ENCODE measurements around the gene KCNIP1.

Gene KCNIP1

DNA sequence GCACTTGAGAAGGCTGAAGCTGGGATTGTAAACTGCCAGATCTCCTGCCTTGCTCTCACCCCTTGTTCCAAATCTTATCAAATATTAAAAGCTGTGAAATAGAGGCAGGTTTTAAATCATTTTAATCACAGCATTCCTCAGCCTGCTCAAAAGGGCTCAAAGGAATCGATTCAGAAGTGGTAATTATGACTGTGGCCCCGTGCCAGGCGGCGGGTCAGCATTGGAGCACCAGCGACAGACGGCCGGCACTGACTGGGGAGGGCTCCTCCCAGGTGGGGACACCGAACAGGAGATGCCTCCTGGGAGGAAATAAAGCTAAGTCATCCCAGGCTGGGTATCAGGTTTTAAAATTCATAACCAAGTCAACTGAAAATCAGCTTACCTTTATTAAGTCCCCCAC is 66.7 kb downstream of the KCNIP1 start:
- Histone ChIP-seq H3K9me3 (ENCODE audit: insufficient read depth, low read length) (no peaks in the 10 kb centered on the region), H3K4me3 (ENCODE audit: insufficient read depth, low read length, poor library complexity, severe bottlenecking) (no peak overlapping the region), H3K27me3 (ENCODE audit: low read length) (no peaks in the 10 kb centered on the region), H3K4me2 (ENCODE audit: low read depth, low read length, poor library complexity, severe bottlenecking) (no peak overlapping the region), H2AFZ (ENCODE audit: low read depth, low read length, severe bottlenecking) (no peak overlapping the region), H3K27ac (ENCODE audit: low read depth, low read length) (no peak overlapping the region), H3K36me3 (ENCODE audit: low read length) (no peaks in the 10 kb centered on the region), H4K20me1 (ENCODE audit: low read depth, low read length) (no peaks in the 10 kb centered on the region), H3K9me2 (replicated peaks; ENCODE audit: insufficient read depth, low read length) (no peaks in the 10 kb centered on the region), H3F3A (ENCODE audit: insufficient read depth) (no peaks in the 10 kb centered on the region), H3K9ac (ENCODE audit: low read length) (no peak overlapping the region), H3K79me2 (ENCODE audit: insufficient read depth, low read length) (no peaks in the 10 kb centered on the region)
- TF ChIP-seq, protein P1, sequence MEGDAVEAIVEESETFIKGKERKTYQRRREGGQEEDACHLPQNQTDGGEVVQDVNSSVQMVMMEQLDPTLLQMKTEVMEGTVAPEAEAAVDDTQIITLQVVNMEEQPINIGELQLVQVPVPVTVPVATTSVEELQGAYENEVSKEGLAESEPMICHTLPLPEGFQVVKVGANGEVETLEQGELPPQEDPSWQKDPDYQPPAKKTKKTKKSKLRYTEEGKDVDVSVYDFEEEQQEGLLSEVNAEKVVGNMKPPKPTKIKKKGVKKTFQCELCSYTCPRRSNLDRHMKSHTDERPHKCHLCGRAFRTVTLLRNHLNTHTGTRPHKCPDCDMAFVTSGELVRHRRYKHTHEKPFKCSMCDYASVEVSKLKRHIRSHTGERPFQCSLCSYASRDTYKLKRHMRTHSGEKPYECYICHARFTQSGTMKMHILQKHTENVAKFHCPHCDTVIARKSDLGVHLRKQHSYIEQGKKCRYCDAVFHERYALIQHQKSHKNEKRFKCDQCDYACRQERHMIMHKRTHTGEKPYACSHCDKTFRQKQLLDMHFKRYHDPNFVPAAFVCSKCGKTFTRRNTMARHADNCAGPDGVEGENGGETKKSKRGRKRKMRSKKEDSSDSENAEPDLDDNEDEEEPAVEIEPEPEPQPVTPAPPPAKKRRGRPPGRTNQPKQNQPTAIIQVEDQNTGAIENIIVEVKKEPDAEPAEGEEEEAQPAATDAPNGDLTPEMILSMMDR (IDR thresholded peaks at IDR 0.05; ENCODE audit: insufficient read depth, low read length, poor library complexity, severe bottlenecking), result no peak
- TF ChIP-seq EZH2phosphoT487 (conservative IDR thresholded peaks at IDR 0.05; ENCODE audit: low read length), result no peak

DNA sequence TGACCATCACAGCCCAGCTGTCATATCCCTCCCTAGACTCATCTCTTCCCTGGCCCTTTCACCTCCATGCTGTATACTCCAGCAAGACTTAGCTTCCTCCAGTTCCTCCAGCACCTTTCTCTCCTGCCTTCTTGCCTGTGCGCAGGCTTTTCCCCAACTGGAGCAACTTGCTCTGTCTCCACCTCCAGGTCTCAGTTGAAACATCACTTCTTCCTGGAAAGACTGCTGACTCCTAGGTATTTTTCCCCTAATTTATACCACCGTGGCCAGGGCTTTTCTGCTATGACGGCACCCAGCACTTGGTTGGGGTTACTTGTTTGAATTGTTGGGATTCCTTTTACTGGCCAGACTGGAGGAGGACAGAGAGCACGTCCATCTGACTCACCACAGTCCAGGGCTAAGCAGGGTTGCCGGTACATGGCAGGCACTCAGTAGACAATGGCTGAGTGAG is 67.5 kb downstream of the KCNIP1 start:
- Histone ChIP-seq H3K9me2 (replicated peaks; ENCODE audit: insufficient read depth, low read length) (no peaks in the 10 kb centered on the region), H3K4me2 (ENCODE audit: low read depth, low read length, poor library complexity, severe bottlenecking) (no peak overlapping the region), H3K36me3 (ENCODE audit: low read length) (no peaks in the 10 kb centered on the region), H3K9ac (ENCODE audit: low read length) (no peak overlapping the region), H3K27ac (ENCODE audit: low read depth, low read length) (no peak overlapping the region), H3F3A (ENCODE audit: insufficient read depth) (no peaks in the 10 kb centered on the region), H3K79me2 (ENCODE audit: insufficient read depth, low read length) (no peaks in the 10 kb centered on the region), H3K27me3 (ENCODE audit: low read length) (no peaks in the 10 kb centered on the region), H3K9me3 (ENCODE audit: insufficient read depth, low read length) (no peaks in the 10 kb centered on the region), H2AFZ (ENCODE audit: low read depth, low read length, severe bottlenecking) (no peak overlapping the region), H4K20me1 (ENCODE audit: low read depth, low read length) (no peaks in the 10 kb centered on the region), H3K4me3 (ENCODE audit: insufficient read depth, low read length, poor library complexity, severe bottlenecking) (no peak overlapping the region)
- TF ChIP-seq, protein P1 (IDR thresholded peaks at IDR 0.05; ENCODE audit: insufficient read depth, low read length, poor library complexity, severe bottlenecking), result no peak
- no peak for TF ChIP-seq EZH2phosphoT487 (conservative IDR thresholded peaks at IDR 0.05; ENCODE audit: low read length)

DNA sequence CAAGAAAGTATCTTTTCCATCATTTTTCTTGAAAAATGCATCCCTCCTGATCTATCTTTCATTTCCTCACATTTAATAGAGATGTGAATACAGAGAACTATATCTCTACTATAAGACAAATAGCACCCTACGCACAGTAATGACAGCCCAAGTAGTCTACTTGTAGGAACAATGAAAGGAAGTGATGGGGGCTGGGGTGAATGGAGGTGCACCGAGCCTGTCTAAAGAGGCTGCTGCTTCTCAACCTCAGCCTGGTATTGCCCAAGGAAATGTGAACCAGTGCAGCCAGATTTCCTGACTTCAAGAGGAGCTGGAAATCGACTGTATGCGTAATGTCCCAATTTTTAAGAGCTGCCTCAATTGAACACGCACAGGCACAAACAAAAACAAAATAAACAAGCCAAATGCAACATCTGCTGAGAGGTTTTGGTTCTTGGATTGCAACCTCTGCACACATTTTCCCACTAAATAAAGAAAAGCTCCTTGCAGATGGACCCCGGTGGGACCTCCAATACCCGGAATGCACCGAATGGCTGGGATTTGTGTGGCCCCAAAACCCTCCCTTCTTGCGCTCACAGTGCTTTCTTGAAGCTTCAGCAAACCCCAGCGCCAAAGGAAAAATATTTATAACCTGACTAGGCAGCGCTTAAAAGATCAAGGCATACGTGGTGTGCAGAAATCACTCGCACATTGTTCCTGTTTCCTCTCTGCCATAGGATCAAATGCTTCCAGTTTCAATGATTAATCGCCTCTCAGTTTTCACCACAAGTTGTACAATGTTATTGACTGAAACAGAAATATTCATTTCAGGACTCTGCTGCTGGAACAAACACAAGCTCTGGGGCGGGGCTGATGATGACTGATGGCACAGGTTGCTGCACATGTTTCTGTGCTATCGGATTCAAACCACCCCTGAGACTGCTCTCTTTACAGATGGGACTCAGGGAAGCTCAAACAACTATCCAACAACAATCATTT is 68.3 kb downstream of the KCNIP1 start:
- Histone ChIP-seq H3K27ac (ENCODE audit: low read depth, low read length) (no peak overlapping the region), H3K9ac (ENCODE audit: low read length) (no peak overlapping the region), H4K20me1 (ENCODE audit: low read depth, low read length) (no peaks in the 10 kb centered on the region), H3K27me3 (ENCODE audit: low read length) (no peaks in the 10 kb centered on the region), H3K9me3 (ENCODE audit: insufficient read depth, low read length) (no peaks in the 10 kb centered on the region), H3F3A (ENCODE audit: insufficient read depth) (no peaks in the 10 kb centered on the region), H3K79me2 (ENCODE audit: insufficient read depth, low read length) (no peaks in the 10 kb centered on the region), H3K4me2 (ENCODE audit: low read depth, low read length, poor library complexity, severe bottlenecking) (no peak overlapping the region), H2AFZ (ENCODE audit: low read depth, low read length, severe bottlenecking) (no peak overlapping the region), H3K4me3 (ENCODE audit: insufficient read depth, low read length, poor library complexity, severe bottlenecking) (no peak overlapping the region), H3K36me3 (ENCODE audit: low read length) (no peaks in the 10 kb centered on the region), H3K9me2 (replicated peaks; ENCODE audit: insufficient read depth, low read length) (no peaks in the 10 kb centered on the region)
- TF ChIP-seq, protein P1 (IDR thresholded peaks at IDR 0.05; ENCODE audit: insufficient read depth, low read length, poor library complexity, severe bottlenecking), result no peak
- no peak for TF ChIP-seq EZH2phosphoT487 (conservative IDR thresholded peaks at IDR 0.05; ENCODE audit: low read length)

Measured in SU-DHL-6 (cell line).